B cell (primary cell): ENCODE data around the gene NCEH1.
"Not testable (repeated sequence)": the region's sequence is repeated elsewhere in the genome, so short reads cannot be mapped to it uniquely, and the experiment has no call there.

Experiments used
- CTCF ChIP-seq: fragments of 200-600 bp; IDR thresholded peaks from one replicate; pipeline ENCODE4 v1.8.0; 2022; ENCODE audit warnings: antibody characterized with exemption, mild to moderate bottlenecking
- EZH2 ChIP-seq: IDR thresholded peaks from 2 replicates; pipeline ENCODE4 v1.6.1; 2012; ENCODE audit warnings: borderline replicate concordance, low read depth, mild to moderate bottlenecking, moderate library complexity, low read length; ENCODE audit not compliant: insufficient read depth, poor library complexity, severe bottlenecking

GRCh38 chr3:172594900-172595663, 115.8 kb downstream of the NCEH1 start:
- not testable (repeated sequence) for TF ChIP-seq CTCF, EZH2
